ENCODE data around the gene CDK2AP2.

GRCh38 chr11:67468056-67468455 is 39.9 kb downstream of the CDK2AP2 start:
- no peak for TF ChIP-seq CTCF (IDR thresholded peaks at IDR 0.05)
- peak in 3 of 4 donors; percentile 6 to 66 (median 23) for TF ChIP-seq POLR2A (IDR thresholded peaks at IDR 0.05)

Measured in esophagus squamous epithelium (tissue), 4 donors.